MCF 10A (cell line): ENCODE measurements around the gene FSTL3. TPM values are rescaled to one million over a fixed set of nuclear protein-coding genes. Genes with fewer than 3 reads are reported as not detected.

ENCODE experiments used
- BruUV-seq: library from RNA; stranded (reverse); fragments of 400-500 nt; replicated peaks from 2 replicates; lab custom pipeline; 2021; lab: Mats Ljungman, UMichigan
- CTCF ChIA-PET: fragments of 300-600 bp; sonication (Branson Sonifier 250); formaldehyde crosslinking; extraction: SDS; loops from one replicate; lab custom pipeline; 2021; ENCODE audit warnings: antibody characterized with exemption, inconsistent platforms; lab: Yijun Ruan, JAX
- POLR2A ChIA-PET: fragments of 300-600, 350-650 bp; sonication (Branson Sonifier 250); formaldehyde crosslinking; extraction: SDS; loops from one replicate; lab custom pipeline; 2020; ENCODE audit warnings: antibody characterized with exemption, inconsistent platforms; lab: Yijun Ruan, JAX
- DNase-seq: peaks from one replicate; pipeline ENCODE4 v3.0.0-alpha.2; 2018; ENCODE audit not compliant: unreplicated experiment
- H3K27ac Mint-ChIP-seq: one replicate; pipeline ENCODE4 v1.8.0; 2022; ENCODE audit warnings: mild to moderate bottlenecking, low read depth, mixed read lengths; ENCODE audit not compliant: unreplicated experiment
- H3K27me3 Mint-ChIP-seq: one replicate; pipeline ENCODE4 v1.8.0; 2022; ENCODE audit warnings: mixed read lengths; ENCODE audit not compliant: insufficient read depth, unreplicated experiment
- H3K36me3 Mint-ChIP-seq: one replicate; pipeline ENCODE4 v1.8.0; 2022; ENCODE audit warnings: mild to moderate bottlenecking, moderate library complexity, mixed read lengths; ENCODE audit not compliant: insufficient read depth, unreplicated experiment
- H3K4me1 Mint-ChIP-seq: one replicate; pipeline ENCODE4 v1.8.0; 2022; ENCODE audit warnings: mixed read lengths; ENCODE audit not compliant: insufficient read depth, unreplicated experiment
- H3K4me3 Mint-ChIP-seq: one replicate; pipeline ENCODE4 v1.8.0; 2022; ENCODE audit warnings: mild to moderate bottlenecking, moderate library complexity, mixed read lengths; ENCODE audit not compliant: unreplicated experiment
- H3K9me3 Mint-ChIP-seq: one replicate; pipeline ENCODE4 v1.8.0; 2022; ENCODE audit warnings: mixed read lengths; ENCODE audit not compliant: unreplicated experiment
- CTCF ChIP-seq: fragments of 200-600 bp; IDR thresholded peaks from one replicate; pipeline ENCODE4 v1.8.0; 2022; ENCODE audit warnings: antibody characterized with exemption, mild to moderate bottlenecking; ENCODE audit not compliant: unreplicated experiment
- intact Hi-C: fragments of 100-400 bp; cut with micrococcal nuclease; formaldehyde crosslinking; loops from 2 replicates; pipeline ENCODE4 v1.14.1; 2022
- total RNA-seq: library from RNA; stranded (reverse); gene quantifications from 2 replicates; pipeline ENCODE4 v1.2.3, GENCODE V29; 2022

The FSTL3 gene
- total RNA-seq, 1 experiment from 2014 or later, result 183 TPM

DNA sequence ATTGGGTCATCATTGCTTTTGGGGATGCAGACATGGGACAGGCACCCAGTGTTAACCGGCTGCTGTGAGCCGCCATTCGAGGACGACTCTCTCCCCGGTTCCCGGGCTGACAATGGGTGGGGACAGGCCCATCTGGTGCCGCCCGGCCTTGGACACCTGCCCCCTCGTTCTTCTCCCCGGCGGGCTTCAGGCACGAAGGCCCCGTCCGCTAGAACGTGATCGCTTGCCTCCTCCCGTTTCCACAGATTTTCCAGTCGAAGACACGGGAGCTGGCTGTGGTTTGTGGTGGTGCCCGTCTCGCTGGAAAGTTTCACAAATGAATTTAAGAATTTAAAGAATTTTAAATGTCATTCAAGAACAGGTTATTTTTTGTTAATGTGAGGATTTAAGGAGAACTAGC lies 34.6 kb downstream of the FSTL3 start:
- H3K4me3 Mint-ChIP-seq, result no peak overlapping the region
- ChIA-PET POLR2A (interaction anchor here (0.6 to 1.2 kb wide), 2 partner anchors 48 to 317 kb away, joined by 3 to 4 read pairs; partner anchors contain the start of gene RNF126), CTCF (interaction anchor here (0.6 kb wide), 1 partner anchor 430 kb away, joined by 3 read pairs; no protein-coding TSS in a partner anchor)
- peaks cover 7% of the 10 kb centered on the region for H3K9me3 Mint-ChIP-seq
- H3K27me3 Mint-ChIP-seq, result no peaks in the 10 kb centered on the region
- intact Hi-C loops, result no loop called here
- TF ChIP-seq CTCF, result no peak
- H3K36me3 Mint-ChIP-seq, result no peaks in the 10 kb centered on the region
- no TSS peak for BruUV-seq
- no peak for DNase-seq
- no peak overlapping the region for H3K27ac Mint-ChIP-seq
- H3K4me1 Mint-ChIP-seq, result no peaks in the 10 kb centered on the region

DNA sequence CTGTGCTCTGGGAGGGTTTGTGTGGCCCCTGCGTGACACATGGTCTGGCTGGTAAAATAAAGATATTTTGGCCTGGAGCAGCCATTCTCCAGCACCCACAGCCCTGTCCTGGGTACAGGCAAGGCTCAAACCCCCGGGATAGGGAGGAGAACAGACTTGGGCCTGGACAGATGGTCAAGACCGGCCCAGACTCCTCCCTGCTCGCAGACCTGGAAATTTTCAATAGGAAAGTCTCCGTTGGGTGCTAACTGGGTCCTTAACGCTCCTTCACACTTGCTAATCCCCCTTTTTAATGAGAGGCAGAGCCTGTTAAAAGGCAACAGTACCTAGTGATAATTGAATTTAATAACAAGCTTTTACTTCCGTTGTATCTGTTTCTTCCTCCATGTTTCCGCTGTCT lies 35.1 kb downstream of the FSTL3 start:
- no peak for DNase-seq
- H3K9me3 Mint-ChIP-seq, result peaks cover 9% of the 10 kb centered on the region
- no TSS peak for BruUV-seq
- no peaks in the 10 kb centered on the region for H3K4me1 Mint-ChIP-seq
- intact Hi-C loops, result no loop called here
- ChIA-PET POLR2A (interaction anchor here (0.6 kb wide), 1 partner anchor 316 kb away, joined by 4 read pairs; no protein-coding TSS in a partner anchor), CTCF (interaction anchor here (0.6 kb wide), 1 partner anchor 429 kb away, joined by 3 read pairs; no protein-coding TSS in a partner anchor)
- no peak overlapping the region for H3K27ac Mint-ChIP-seq
- no peaks in the 10 kb centered on the region for H3K27me3 Mint-ChIP-seq
- TF ChIP-seq CTCF, result no peak
- no peaks in the 10 kb centered on the region for H3K36me3 Mint-ChIP-seq
- H3K4me3 Mint-ChIP-seq, result no peak overlapping the region

GRCh38 chr19:715347-715746 lies 39.2 kb downstream of the FSTL3 start:
- ChIA-PET POLR2A (no interaction called here), CTCF (no interaction called here)
- H3K4me3 Mint-ChIP-seq, result no peak overlapping the region
- DNase-seq, result no peak
- H3K27me3 Mint-ChIP-seq, result no peaks in the 10 kb centered on the region
- H3K27ac Mint-ChIP-seq, result no peak overlapping the region
- peaks cover 9% of the 10 kb centered on the region for H3K9me3 Mint-ChIP-seq
- H3K36me3 Mint-ChIP-seq, result no peaks in the 10 kb centered on the region
- intact Hi-C loops, result no loop called here
- no peak for TF ChIP-seq CTCF
- BruUV-seq, result no TSS peak
- H3K4me1 Mint-ChIP-seq, result no peaks in the 10 kb centered on the region

- ChIA-PET CTCF (interaction anchor here (0.6 kb wide), 2 partner anchors 21 to 32 kb away, joined by 3 to 4 read pairs; no protein-coding TSS in a partner anchor), POLR2A (interaction anchor here (0.7 kb wide), 1 partner anchor 20 kb away, joined by 3 read pairs; no protein-coding TSS in a partner anchor)
- Mint-ChIP-seq H3K36me3 (no peaks in the 10 kb centered on the region), H3K4me1 (no peaks in the 10 kb centered on the region), H3K27ac (no peak overlapping the region), H3K9me3 (peaks cover 9% of the 10 kb centered on the region), H3K27me3 (no peaks in the 10 kb centered on the region), H3K4me3 (no peak overlapping the region)
- DNase-seq, result no peak
- intact Hi-C loops, result no loop called here
- TF ChIP-seq CTCF, result no peak
- BruUV-seq, result no TSS peak
Observed at GRCh38 chr19:718251-718951, 42.2 kb downstream of the FSTL3 start.
